ENCODE data around the gene DTNB.
"Not testable (repeated sequence)": the region's sequence is repeated elsewhere in the genome, so short reads cannot be mapped to it uniquely, and the experiment has no call there.

DTNB gene

DNA sequence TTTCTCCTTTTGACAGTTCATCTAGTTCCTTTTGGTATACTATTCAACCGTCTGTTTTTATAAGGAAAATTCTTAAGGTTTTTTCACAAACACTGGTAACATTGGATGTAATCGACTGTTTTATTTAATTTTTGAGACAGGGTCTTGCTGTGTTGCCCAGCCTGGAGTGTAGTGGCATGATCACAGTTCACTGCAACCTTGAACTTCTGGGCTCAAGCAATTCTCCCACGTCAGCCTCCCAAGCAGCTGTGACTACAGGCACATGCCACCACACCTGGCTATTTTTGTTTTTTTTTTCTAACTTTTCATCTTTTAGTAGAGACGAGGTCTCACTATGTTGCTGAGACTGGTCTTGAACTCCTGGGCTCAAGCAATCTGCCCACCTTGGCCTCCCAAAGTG, 227.3 kb downstream of the DTNB start:
- DNase-seq: no peak

GRCh38 chr2:25445464-25445863, 227.9 kb downstream of the DTNB start:
- no peak for DNase-seq

DNA sequence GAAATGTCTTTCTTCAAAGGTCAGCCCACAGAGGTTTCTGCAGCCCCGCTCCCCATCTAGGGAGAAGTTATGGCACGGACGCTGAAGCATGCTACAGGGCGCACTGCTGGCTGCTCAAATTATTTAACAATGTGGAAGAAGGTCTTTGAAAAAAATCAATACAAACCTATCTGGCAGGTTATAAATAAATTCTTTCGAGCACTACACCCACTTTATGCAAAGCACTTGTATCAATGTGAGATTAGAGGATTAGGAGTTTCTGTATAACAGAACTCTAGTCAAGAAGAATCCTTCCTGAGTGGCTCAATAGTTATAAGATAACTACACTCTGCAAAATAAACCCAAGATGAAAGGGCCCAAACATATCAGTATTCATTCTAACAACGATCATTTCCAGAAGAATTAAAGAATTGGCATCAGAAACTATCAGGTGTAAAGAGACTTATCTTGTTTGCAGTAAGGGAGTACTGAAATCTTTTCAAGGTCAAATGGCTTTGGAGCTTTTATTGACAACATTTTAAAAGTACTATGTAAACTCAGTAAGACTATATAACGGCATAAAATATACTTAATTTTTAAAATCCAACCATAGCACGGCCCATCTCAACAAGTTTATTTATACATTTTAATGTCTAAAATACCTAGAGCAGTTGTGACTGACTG, 228.6 kb downstream of the DTNB start:
- DNase-seq: no peak

DNA sequence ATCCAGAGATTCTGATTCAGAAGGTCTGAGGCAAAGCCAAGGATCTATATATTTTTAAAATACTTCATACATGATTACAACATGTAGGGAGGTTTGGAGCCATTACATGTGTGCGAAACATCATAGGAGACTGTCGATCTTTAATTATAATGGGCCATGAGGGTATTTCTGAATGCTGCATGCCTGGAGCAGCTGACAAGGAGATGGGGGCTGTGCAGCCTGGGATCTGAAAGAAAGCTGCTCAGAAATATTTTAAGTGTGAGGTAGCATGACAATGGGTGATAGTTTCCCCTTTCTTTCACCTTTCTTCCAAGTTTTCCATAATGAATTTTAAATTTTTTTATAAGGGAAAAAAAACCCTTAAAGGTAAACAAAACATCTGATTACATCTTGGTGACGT, 229.6 kb downstream of the DTNB start:
- no peak for DNase-seq

DNA sequence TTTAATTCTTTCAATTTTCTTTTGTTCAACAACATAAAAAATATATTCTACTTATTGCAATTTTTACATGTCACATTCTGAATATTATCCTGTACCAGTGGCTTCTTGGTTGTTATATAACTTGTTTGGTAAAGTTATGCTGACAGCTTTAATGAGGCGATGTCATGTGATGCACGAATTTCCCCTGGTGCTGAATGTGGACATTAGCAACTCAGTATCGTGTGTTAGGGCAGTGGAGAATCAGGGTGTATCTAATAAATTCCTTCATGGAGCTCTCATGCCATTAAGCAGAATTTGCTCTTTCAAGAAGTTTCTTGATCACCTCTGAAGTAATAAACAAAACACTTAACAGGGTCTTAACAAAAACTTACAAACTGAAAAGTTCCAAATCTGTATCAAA, 232.0 kb downstream of the DTNB start:
- DNase-seq: no peak

DNA sequence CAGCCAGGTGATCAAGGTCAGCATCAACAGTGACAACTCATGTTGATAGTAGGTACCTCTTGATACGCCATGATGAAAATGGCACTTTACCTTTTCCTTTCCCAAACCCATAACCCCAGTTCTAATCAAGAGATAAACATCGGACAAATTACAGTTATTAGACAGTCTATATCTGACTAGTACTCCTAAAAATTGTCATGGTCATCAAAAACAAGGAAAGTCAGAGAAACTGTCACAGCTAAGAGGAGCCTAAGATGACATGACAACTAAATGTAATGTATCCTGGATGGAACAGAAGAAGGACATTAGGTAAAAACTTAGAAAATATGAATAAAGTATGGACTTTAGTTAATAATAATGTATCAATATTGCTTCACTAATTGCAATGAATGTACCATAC, 234.6 kb downstream of the DTNB start:
- DNase-seq: no peak

DNA sequence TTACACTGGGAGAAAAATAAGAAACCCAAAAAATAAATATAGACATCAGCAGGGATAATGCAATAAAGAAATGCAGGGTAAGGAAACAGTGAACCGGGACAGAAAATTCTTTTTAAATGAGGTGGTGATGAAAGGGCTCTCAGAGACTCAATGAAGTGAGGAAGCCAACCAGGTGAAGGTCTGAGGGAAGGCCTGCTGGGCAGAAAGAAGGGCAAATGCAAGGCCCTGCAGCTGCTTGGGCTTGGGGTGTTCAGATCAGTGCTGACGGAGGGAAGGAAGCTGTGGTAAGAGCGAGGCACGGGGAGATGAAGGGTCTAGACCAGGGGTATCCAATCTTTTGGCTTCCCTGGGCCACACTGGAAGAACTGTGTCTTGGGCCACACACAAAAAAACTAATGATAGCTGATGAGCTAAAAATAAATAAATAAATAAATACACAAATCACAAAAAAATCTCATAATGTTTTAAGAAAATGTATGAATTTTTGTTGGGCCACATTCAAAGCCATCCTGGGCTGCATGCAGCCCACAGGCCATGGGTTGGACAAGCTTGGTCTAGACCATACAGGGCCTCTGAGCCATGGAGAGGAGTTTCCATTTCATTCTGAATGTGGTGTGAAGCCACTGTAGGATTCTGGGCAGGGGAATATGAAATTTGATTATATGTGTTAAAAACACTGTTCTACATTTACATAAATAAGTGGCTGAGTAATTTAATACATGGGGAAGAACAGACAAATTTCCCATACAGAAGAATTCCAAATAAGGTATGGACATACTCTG, 235.3 kb downstream of the DTNB start:
- DNase-seq: no peak

GRCh38 chr2:25435421-25435820, 238.0 kb downstream of the DTNB start:
- no peak for DNase-seq

- DNase-seq: no peak
These were observed 241.8 kb downstream of the DTNB start for GRCh38 chr2:25431604-25432003.

DNA sequence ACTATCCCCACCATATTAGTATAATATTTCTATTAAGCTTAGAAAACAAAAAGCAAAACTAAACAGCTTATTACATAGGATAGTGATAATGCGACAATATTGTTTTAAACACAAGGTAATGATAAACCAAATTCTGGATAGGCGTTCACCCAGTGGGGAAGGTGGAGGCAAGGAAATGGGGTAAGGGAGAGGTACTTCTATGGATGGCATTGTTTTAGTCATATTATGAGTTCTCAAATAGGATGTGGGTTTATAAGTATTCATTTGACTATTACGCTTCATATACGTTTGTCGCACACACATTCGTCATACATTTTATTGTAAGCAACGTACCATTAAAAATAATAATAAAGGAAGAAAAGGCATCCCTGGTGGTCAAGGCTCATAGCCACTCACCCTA, 242.8 kb downstream of the DTNB start:
- no peak for DNase-seq

- no peak for DNase-seq
These were observed 247.1 kb downstream of the DTNB start for GRCh38 chr2:25426326-25426725.

- peak; percentile 14 for DNase-seq
These were observed 248.8 kb downstream of the DTNB start for GRCh38 chr2:25424426-25425028.

GRCh38 chr2:25421820-25422411, 251.5 kb downstream of the DTNB start:
- DNase-seq: no peak

DNA sequence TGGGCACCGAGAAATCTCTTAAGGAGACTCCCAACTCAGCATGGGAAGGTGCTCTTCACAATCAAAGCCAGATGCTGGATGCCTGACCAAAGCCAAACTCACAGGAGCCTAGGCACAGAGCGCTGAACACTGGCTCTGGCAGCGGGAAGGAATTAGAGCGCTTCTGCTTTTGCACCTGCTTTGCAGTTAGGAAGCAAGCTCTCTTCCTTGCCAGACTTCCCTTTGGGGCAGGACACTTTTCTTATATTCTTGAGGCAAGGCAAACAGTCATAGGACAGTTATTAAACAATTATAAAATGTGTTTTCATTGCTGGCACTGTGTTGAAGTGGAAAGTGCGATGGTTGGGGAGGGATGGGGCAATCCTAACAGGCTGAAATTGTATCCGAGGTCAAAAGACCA, 252.1 kb downstream of the DTNB start:
- no peak for DNase-seq

DNA sequence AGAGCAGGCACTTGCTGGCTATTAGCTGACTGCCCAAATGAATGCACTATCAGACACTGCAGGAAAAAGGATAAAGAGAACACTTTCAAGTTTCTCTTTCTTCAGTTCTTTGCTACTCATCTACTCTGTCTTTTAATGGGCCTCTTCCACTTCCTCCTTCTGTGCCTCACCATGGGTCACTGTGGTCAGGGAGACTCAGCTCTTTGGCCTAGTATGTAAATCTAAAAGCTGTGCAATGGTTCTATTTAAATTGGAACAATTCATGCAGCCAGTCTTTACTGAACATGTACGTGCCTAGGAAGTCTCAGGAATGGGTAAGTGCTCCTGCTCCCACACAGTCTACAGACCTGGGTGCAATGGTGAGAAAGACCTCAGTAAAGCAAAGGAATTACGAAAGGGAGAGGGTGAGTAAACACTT, 252.5 kb downstream of the DTNB start:
- no peak for DNase-seq

DNA sequence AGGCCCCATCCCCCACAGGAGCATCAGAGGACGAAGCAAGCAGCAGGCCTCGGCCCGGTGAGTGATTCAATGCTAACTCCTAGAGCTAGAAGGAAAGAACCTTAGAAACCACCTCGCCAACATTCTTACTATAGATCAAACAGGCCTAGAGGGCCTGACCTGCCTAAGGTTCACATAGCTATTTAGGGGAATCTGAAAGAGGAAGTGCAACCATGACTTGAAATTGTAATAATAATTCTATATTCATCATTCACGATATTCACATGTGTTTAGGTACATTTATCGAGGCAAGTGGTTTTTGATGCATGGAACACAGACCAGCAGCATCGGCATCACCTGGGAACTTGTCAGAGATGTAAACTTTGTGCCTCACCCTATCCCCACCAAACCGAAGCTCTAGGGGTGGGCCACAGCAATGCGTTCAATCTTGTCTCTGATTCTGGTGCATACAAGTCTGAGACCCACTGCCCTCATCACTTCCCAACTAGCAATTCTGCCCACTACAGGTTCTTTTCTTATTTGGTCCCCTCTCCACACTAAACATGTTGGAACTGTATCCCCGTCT, 253.6 kb downstream of the DTNB start:
- no peak for DNase-seq

GRCh38 chr2:25418944-25419677, 254.3 kb downstream of the DTNB start:
- peak; percentile 30 for DNase-seq

DNA sequence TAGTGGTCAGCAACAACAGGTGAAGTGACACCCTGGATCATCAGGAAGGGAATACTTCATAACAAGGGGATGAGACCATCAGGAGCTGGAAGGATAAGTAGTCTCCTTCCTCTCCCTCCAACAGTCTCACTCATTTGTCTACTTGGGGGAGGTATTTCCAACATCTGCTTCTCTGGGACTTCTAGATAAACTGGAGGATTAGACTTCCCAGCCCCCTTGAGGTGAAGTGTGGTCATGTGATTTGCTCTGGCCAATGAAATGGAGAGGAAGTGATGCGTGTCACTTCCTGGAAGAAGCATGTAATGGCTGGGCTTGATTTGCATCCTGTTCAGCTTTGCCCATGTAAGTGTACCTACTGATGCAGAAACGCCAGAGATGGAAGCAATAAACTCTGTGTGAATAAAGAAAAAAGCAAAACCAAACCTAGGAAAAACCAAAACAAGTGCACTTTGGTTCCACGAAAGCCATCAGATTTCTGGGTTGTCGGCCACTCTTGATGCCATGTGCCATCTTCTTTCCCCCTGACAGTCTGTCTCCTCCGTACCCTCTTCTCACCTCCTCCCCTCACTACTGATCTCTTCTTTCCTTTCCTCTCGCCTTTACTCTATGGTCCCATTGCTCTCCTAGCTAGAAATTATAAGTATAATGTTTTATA, 255.5 kb downstream of the DTNB start:
- no peak for DNase-seq

GRCh38 chr2:25416674-25417073, 256.7 kb downstream of the DTNB start:
- no peak for DNase-seq

GRCh38 chr2:25414781-25415180, 258.6 kb downstream of the DTNB start:
- no peak for DNase-seq

GRCh38 chr2:25413409-25413808, 260.0 kb downstream of the DTNB start:
- DNase-seq: not testable (repeated sequence)

DNA sequence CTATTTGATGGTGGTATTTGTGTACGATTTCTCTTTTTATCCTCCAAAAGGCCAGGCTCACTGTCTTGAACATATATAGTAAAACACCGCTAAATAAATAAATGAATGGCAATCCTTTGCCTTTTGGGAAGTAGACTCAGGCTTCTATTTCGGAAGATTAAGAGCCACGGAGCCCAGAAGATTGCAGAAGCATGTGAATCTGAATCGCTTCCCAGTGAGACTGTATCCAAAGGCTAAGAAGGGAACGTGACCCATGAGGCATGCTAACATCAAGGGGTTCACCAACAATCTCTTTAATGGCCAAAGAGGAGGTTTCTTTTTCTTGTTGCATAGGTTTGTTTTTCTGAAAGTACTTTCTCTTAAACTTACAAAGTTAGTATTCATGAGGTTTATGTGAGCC, 261.6 kb downstream of the DTNB start:
- no peak for DNase-seq
